ENCODE data around the gene MYL6B. TPM values are rescaled to one million over a fixed set of nuclear protein-coding genes. Genes with fewer than 3 reads are reported as not detected.
"Not testable (repeated sequence)": the region's sequence is repeated elsewhere in the genome, so short reads cannot be mapped to it uniquely, and the experiment has no call there.

Gene MYL6B
- total RNA-seq, 1 experiment from 2014 or later, result 216 TPM

DNA sequence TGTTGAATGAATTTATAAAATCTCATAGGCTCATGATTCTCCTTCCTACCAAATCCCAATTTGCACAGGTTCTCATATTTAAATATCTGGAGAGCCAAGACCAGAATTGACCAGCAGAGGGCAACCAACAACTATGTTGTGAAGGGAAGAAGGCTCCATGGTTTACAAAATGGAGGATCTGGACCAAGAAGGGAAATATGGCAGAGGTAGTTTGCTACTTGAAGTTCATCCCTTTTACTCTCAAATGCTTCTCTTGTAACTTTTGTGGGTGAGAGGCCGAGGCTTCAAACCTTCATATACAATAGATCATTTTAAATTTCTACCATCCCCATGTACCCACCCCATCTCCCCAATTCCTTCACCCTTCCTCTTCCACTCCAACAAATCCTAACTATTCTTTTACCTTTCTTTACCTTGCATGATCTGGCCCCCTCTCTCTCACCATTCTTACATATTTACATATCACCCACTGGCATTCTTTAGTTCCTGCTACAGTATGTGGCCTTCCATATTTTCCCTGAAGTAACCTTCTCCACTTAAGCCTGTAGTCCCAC lies 40.7 kb downstream of the MYL6B start:
- peak; percentile 79 for DNase-seq (ENCODE audit: low read depth)
- in situ Hi-C loops (cut with HindIII; ENCODE audit: low pct_unique_long_range_greater_than_20kb, low sequenced_read_pairs), result no loop called here

- DNase-seq (ENCODE audit: low read depth); in situ Hi-C loops (cut with HindIII; ENCODE audit: low pct_unique_long_range_greater_than_20kb, low sequenced_read_pairs): not testable (repeated sequence)
These were observed 44.6 kb downstream of the MYL6B start for GRCh38 chr12:56196818-56197550.

- in situ Hi-C loops (cut with HindIII; ENCODE audit: low pct_unique_long_range_greater_than_20kb, low sequenced_read_pairs), result no loop called here
These were observed 45.7 kb downstream of the MYL6B start for GRCh38 chr12:56197921-56198635.

DNA sequence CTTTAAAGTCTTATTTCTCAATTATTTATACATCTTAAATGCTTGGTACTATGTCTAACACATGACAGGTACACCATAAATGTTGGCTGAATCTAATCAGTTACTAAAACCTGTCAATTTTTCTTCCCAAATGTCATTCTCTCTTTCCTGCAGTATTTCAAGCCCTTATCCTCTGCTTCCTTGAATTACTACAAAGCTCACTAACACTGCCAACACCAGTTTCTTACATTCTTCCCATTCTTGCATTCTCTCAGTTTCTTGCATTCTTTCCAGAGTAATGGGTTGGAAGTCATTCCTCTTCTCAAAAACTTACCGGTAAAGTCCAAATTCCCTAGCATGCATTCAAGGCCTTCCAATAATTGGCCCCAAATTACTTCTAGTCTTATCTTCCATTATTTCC lies 46.4 kb downstream of the MYL6B start:
- no peak for DNase-seq (ENCODE audit: low read depth)
- in situ Hi-C loops (cut with HindIII; ENCODE audit: low pct_unique_long_range_greater_than_20kb, low sequenced_read_pairs), result no loop called here

More at GRCh38 chr12:56197921-56198635, 45.7 kb downstream of the MYL6B start:
- DNase-seq (ENCODE audit: low read depth), result no peak

GRCh38 chr12:56202366-56202765 lies 50.0 kb downstream of the MYL6B start:
- in situ Hi-C loops (cut with HindIII; ENCODE audit: low pct_unique_long_range_greater_than_20kb, low sequenced_read_pairs), result no loop called here
- DNase-seq (ENCODE audit: low read depth), result no peak

DNA sequence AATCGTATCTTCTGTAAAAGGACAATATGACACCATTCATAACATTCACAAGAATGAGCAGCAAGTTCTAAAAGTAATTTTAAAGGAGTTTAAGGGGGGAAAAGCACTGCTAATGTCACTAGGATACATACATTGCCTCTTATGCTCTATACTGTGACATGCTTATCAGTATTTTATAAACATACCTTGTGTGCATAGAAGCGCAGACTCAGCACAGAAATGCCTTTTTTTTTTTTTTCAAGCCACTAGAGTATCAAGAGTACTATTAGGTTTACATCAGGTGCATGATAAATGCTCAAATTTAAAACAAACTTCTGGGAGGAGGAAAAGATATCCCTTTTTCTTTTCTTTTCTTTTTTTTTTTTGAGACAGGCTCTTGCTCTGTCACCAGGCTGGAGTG lies 50.5 kb downstream of the MYL6B start:
- in situ Hi-C loops (cut with HindIII; ENCODE audit: low pct_unique_long_range_greater_than_20kb, low sequenced_read_pairs), result no loop called here
- no peak for DNase-seq (ENCODE audit: low read depth)

DNA sequence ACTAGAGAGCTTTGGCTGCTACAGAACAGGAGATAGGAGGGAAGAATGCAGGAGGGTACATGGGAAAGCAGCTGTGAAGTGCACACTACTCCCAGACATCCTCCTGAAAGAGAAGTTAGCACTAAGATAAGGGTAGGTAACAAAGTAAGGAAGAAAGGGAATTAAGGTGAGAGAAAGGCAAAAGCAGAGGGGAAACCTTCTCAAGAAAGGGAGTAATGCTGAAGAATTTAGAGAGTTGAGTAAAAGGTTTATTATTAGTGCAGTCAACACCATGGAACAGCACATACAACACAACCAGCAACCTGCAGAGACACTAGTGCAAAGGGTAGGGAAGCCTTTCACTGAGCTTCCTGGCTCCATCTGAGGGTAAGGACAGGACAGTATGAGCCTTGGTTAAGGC lies 51.9 kb downstream of the MYL6B start:
- in situ Hi-C loops (cut with HindIII; ENCODE audit: low pct_unique_long_range_greater_than_20kb, low sequenced_read_pairs), result no loop called here
- DNase-seq (ENCODE audit: low read depth), result no peak

- no peak for DNase-seq (ENCODE audit: low read depth)
- in situ Hi-C loops (cut with HindIII; ENCODE audit: low pct_unique_long_range_greater_than_20kb, low sequenced_read_pairs), result no loop called here
These were observed 53.1 kb downstream of the MYL6B start for GRCh38 chr12:56205445-56205844.

GRCh38 chr12:56206452-56207166 lies 54.2 kb downstream of the MYL6B start:
- peak; percentile 36 for DNase-seq (ENCODE audit: low read depth)

More at GRCh38 chr12:56206452-56207166, 54.2 kb downstream of the MYL6B start:
- in situ Hi-C loops (cut with HindIII; ENCODE audit: low pct_unique_long_range_greater_than_20kb, low sequenced_read_pairs), result no loop called here

Other genes with a start within 250 kb of the MYL6B start
- gene PYM1, start 224.7 kb upstream of the MYL6B start, total RNA-seq (2014; rRNA removed; shearing (Covaris generic); ENCODE audit: low replicate concordance), result 36.1 and 62.7 TPM in 2 replicates
- 0.17 and 1.2 TPM in 2 replicates for gene DGKA, start 221.4 kb upstream of the MYL6B start, total RNA-seq (2014; rRNA removed; shearing (Covaris generic); ENCODE audit: low replicate concordance)
- gene PMEL, start 186.5 kb upstream of the MYL6B start, total RNA-seq (2014; rRNA removed; shearing (Covaris generic); ENCODE audit: low replicate concordance), result 10.4 and 27.5 TPM in 2 replicates
- 42.6 and 58.5 TPM in 2 replicates for gene CDK2, start 185.8 kb upstream of the MYL6B start, total RNA-seq (2014; rRNA removed; shearing (Covaris generic); ENCODE audit: low replicate concordance)
- gene RAB5B, start 178.5 kb upstream of the MYL6B start, total RNA-seq (2014; rRNA removed; shearing (Covaris generic); ENCODE audit: low replicate concordance), result 26.3 and 36.1 TPM in 2 replicates
- 25.3 and 28.7 TPM in 2 replicates for gene SUOX, start 155.3 kb upstream of the MYL6B start, total RNA-seq (2014; rRNA removed; shearing (Covaris generic); ENCODE audit: low replicate concordance)
- 0.34 and 1.9 TPM in 2 replicates for gene IKZF4, start 131.5 kb upstream of the MYL6B start, total RNA-seq (2014; rRNA removed; shearing (Covaris generic); ENCODE audit: low replicate concordance)
- 1,254 and 1,317 TPM in 2 replicates for gene RPS26, start 110.7 kb upstream of the MYL6B start, total RNA-seq (2014; rRNA removed; shearing (Covaris generic); ENCODE audit: low replicate concordance)
- gene ERBB3, start 72.4 kb upstream of the MYL6B start, total RNA-seq (2014; rRNA removed; shearing (Covaris generic); ENCODE audit: low replicate concordance), result 0.75 and 1.8 TPM in 2 replicates
- gene PA2G4, start 48.0 kb upstream of the MYL6B start, total RNA-seq (2014; rRNA removed; shearing (Covaris generic); ENCODE audit: low replicate concordance), result 415 and 417 TPM in 2 replicates
- gene RPL41, start 36.0 kb upstream of the MYL6B start, total RNA-seq (2014; rRNA removed; shearing (Covaris generic); ENCODE audit: low replicate concordance), result 3,851 and 5,660 TPM in 2 replicates
- 4.2 and 8.4 TPM in 2 replicates for gene ZC3H10, start 34.3 kb upstream of the MYL6B start, total RNA-seq (2014; rRNA removed; shearing (Covaris generic); ENCODE audit: low replicate concordance)
- 155 and 163 TPM in 2 replicates for gene ESYT1, start 24.3 kb upstream of the MYL6B start, total RNA-seq (2014; rRNA removed; shearing (Covaris generic); ENCODE audit: low replicate concordance)
- 3,263 and 3,510 TPM in 2 replicates for gene MYL6, start 5.8 kb downstream of the MYL6B start, total RNA-seq (2014; rRNA removed; shearing (Covaris generic); ENCODE audit: low replicate concordance)
- gene SMARCC2, start 36.9 kb downstream of the MYL6B start, total RNA-seq (2014; rRNA removed; shearing (Covaris generic); ENCODE audit: low replicate concordance), result 19.3 and 27.0 TPM in 2 replicates
- gene RNF41, start 69.3 kb downstream of the MYL6B start, total RNA-seq (2014; rRNA removed; shearing (Covaris generic); ENCODE audit: low replicate concordance), result 83.0 and 119 TPM in 2 replicates
- gene NABP2, start 71.8 kb downstream of the MYL6B start, total RNA-seq (2014; rRNA removed; shearing (Covaris generic); ENCODE audit: low replicate concordance), result 162 and 187 TPM in 2 replicates
- not detected in 2 replicates for gene SLC39A5, start 77.5 kb downstream of the MYL6B start, total RNA-seq (2014; rRNA removed; shearing (Covaris generic); ENCODE audit: low replicate concordance)
- 15.1 and 15.7 TPM in 2 replicates for gene ANKRD52, start 105.8 kb downstream of the MYL6B start, total RNA-seq (2014; rRNA removed; shearing (Covaris generic); ENCODE audit: low replicate concordance)
- gene COQ10A, start 114.4 kb downstream of the MYL6B start, total RNA-seq (2014; rRNA removed; shearing (Covaris generic); ENCODE audit: low replicate concordance), result 21.7 and 25.1 TPM in 2 replicates
- gene CS, start 147.7 kb downstream of the MYL6B start, total RNA-seq (2014; rRNA removed; shearing (Covaris generic); ENCODE audit: low replicate concordance), result 73.6 and 84.6 TPM in 2 replicates
- 244 and 346 TPM in 2 replicates for gene CNPY2, start 163.4 kb downstream of the MYL6B start, total RNA-seq (2014; rRNA removed; shearing (Covaris generic); ENCODE audit: low replicate concordance)
- 29.0 and 59.6 TPM in 2 replicates for gene PAN2, start 181.4 kb downstream of the MYL6B start, total RNA-seq (2014; rRNA removed; shearing (Covaris generic); ENCODE audit: low replicate concordance)
- 0.32 and 0.51 TPM in 2 replicates for gene IL23A, start 186.3 kb downstream of the MYL6B start, total RNA-seq (2014; rRNA removed; shearing (Covaris generic); ENCODE audit: low replicate concordance)
- gene STAT2, start 207.5 kb downstream of the MYL6B start, total RNA-seq (2014; rRNA removed; shearing (Covaris generic); ENCODE audit: low replicate concordance), result 89.5 and 90.1 TPM in 2 replicates
- gene APOF, start 210.3 kb downstream of the MYL6B start, total RNA-seq (2014; rRNA removed; shearing (Covaris generic); ENCODE audit: low replicate concordance), result not detected in 2 replicates